NCI-H146 treated with DMSO at 0.1 percent for 48 hours (cell line): ENCODE data around the gene PLXNA2.

Experiments
- DNase-seq: peaks from one replicate; lab custom pipeline; 2025; ENCODE audit not compliant: unreplicated experiment; lab: John Stamatoyannopoulos, UW

Gene PLXNA2

DNA sequence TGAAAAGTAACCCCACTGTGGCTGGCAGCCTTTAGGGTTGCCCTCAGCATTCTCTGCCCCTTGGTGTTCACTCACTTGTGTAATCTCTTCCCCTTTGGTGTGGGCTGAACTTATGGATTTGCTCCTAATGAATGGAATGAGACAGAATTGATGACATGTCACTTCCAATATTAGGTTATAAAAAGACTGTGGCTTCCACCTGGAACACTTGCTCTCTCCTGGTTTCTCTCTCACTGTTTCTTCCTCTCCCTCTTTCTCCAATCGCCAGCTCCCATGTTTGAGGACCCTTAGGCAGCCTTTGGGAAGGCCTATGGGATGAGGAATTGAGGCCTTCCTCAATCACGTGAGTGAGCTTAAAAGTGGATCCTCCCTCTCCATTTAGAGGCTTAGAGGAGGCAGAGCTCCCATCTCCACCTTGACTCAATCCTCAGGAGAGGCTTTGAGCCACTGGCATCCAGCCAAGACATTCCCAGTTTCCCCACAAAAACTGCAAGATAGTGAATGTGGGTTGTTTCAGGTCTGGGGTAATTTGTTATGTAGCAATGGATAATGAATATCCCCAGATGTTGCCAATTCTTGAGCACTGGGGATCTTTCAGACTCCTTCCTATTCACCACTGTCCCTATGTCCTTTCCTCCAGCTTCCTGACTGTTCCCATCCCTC lies 237.8 kb downstream of the PLXNA2 start:
- DNase-seq, result no peak

DNA sequence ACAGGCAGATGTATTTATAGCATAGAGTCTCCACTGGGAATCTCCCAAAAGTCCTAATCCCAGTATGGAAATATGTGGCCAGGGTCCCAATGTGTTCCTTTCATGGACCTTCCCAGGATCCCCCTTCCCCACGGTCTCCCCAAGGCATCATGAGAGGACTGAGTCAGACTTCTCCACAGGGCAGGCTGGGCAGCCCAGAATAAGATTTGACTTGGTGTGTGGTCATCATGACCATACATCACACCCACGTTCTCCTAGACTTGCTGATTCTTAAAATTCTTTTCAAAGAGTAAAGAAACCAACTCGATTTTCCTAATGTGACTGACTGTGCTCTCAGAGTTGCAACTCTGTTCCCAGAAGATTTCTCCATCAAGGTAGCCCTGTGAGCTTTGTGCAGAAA lies 239.3 kb downstream of the PLXNA2 start:
- no peak for DNase-seq

DNA sequence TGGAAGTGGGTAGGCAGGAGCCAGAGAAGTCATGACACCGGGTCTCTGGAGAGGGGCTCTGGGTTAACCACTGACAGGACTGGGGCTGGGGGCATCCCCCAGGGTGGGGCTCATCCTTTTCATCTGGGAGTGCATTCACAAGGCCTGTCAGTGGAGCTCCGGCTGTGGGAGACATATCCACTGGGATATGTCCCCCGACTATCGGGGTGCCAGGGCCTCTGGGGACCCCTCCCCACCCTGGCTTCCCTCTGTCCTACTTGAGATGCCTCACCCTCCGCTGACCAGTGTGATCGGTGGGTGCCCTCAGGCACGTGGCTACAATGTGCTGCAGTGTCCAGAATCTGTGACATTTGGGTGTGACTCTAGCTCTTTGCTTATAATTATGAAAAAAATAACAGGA lies 240.9 kb downstream of the PLXNA2 start:
- no peak for DNase-seq

DNA sequence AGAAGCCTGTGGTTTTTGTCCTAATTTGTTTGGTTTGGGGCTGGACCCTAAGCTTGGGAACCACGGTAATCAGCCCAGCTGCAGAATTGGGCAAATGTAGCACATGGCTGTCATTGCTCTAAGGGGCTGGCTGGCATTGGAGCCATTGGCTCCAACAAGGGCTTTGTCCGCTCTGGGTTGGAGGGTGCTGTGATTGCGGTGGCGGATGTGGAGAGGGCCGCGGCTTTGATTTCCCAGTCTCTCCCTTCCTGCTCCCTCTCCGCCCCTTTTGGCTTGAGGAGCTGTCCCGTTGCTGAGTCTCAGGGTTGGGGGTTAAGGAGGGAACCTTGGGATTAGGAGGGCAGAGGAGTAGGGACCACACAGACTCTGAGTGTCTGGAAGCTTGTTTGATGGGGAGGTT lies 241.5 kb downstream of the PLXNA2 start:
- no peak for DNase-seq

GRCh38 chr1:208002078-208002477 lies 242.1 kb downstream of the PLXNA2 start:
- DNase-seq, result no peak

- no peak for DNase-seq
Observed at GRCh38 chr1:208000504-208000903, 243.7 kb downstream of the PLXNA2 start.

DNA sequence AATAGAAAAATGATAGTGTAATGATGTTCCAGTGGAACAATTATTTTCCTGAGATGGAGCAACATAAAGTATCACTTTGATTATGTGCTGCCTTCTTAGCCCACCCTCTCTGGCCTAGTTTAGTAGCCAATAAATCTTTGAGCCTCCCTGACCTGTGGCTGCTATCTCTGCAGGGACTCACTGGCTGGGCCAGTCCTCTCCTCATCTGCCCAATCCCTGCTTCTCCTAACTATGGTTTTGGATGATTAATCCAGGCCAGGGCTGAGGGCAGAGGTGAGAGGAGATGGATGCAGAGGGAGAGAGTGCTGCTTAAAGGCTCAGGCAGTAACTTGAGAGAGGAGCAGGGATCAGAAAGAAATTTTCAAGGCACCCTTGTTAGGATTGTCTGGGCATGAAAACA lies 244.2 kb downstream of the PLXNA2 start:
- DNase-seq, result no peak

GRCh38 chr1:207999274-207999915 lies 244.8 kb downstream of the PLXNA2 start:
- DNase-seq, result no peak

DNA sequence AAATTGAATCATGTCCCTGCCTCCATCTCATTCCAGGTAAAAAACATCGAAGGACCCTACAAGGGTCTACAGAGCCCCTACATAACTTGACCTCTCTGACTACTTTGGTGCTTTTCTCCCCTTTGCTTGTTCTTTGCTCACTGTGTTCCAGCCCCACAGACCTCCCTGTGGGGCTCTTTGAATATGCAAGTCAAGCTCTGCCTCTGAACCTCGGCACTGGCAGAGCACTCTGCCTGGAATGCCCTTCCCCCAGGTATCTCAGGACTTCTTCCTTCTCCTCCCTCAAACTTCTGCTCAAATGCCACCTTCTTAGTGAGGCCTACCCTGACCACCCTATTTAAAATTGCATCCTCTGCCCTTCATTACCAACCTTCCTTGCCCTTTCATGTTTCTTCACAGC lies 245.5 kb downstream of the PLXNA2 start:
- DNase-seq, result no peak

DNA sequence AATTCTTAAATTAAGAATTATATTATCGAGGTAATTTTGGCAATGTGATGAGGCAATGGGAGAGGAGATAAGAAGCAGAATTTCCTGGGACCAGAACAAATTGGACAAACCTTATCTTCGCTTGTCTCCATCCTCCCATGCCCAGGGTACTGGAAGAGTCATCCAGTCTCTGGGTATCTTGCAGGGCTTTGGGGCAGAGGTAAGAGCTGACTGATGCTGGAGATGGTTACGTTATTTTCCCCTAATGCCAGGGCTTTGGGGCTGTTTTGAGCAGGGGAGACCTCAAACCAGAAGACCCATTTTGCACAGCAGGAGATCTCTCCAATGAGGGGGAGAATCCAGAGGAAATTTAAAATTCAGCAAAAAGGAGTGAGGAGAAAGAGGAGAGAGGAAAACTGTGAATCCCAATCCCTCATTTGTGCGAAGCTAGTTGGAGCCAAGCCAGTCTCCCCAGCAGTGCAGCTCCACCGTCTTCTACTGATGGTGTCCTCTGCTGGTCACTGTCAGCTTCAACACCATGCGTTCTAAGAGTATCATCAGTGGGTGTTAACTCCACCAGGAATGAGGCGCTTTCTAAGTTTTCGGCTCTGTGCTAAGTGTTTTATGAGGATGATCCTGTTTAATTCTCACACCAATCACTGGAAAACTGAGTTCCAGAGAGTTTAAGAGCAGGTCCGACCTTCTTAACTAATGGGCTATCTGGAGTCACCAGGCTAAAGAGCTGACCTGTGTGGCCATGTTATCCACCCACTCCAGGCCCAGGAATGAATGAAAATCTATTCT lies 246.5 kb downstream of the PLXNA2 start:
- DNase-seq, result peak; percentile 47

- no peak for DNase-seq
Observed at GRCh38 chr1:207996636-207997035, 247.5 kb downstream of the PLXNA2 start.

- DNase-seq, result no peak
Observed at GRCh38 chr1:207995576-207995975, 248.6 kb downstream of the PLXNA2 start.

DNA sequence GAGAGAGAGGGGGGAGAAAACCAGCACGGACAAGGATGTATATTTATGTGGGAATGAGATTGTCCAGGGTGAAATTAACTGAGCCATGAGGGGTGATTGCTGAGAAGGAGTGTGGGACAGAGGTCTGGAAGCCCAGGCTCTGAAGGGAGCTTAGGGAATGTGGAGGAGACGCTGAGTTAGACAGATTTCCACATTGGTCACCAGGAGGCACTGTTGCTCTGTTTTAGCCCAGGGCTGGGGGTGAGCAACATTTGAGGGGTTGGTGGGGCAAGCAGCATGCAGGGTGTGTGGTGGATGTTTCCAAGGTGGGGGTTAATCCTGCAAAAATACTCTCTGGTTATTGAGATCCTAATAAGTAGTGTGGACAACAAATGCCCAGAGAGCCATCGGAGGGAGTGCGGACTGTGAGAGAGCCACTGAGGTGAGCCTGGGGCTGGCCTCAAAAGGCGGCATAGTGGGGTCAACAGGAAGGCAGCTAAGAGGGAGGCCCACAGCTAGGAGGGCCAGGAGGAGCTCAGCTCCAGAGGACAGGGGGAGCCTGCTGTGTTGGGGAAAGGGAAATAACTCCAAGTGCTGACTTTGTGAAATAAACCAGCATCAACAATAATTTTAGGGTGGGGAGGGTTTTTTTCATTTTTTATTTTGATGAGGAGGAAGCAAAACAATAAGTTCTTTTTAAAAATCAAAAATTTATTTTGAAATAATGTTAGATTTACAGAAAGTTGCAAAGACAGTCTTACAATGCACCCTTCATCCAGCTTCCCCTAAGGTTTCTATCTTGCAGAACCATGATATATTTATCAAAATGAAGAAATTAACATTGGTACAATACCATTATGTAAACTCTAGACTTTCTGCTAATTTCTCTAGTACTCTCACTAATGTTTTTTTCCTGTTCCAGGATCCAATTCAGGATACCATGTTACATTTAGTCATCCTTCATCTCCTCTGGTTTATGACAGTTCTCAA lies 250.4 kb downstream of the PLXNA2 start:
- DNase-seq, result no peak

DNA sequence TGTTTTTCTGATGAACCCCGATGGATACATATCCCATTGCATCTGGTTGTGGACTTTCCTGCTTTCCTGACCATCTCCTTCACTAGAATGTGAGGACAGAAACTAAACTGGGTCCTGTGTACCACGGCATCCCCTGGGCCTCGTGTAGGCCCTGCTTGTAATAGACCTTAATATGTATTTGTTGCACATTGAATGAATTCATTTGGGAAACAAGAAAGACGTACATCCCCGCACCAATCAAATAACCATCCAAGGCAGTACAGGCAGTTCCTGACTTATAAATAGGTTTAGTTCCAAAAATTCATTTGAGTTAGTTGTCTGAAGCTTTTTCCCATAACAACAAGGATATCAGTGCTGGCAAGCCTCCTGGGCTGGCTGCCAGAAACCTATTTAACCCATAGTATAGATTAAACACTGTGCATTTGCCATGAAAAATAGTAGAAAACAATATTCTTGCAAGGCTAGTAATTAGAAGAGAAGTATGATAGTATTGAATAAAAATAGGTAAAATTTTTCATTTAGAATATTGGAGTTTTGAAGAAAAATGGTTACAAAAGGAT lies 251.4 kb downstream of the PLXNA2 start:
- DNase-seq, result no peak

- DNase-seq, result no peak
Observed at GRCh38 chr1:207991583-207992026, 252.6 kb downstream of the PLXNA2 start.

DNA sequence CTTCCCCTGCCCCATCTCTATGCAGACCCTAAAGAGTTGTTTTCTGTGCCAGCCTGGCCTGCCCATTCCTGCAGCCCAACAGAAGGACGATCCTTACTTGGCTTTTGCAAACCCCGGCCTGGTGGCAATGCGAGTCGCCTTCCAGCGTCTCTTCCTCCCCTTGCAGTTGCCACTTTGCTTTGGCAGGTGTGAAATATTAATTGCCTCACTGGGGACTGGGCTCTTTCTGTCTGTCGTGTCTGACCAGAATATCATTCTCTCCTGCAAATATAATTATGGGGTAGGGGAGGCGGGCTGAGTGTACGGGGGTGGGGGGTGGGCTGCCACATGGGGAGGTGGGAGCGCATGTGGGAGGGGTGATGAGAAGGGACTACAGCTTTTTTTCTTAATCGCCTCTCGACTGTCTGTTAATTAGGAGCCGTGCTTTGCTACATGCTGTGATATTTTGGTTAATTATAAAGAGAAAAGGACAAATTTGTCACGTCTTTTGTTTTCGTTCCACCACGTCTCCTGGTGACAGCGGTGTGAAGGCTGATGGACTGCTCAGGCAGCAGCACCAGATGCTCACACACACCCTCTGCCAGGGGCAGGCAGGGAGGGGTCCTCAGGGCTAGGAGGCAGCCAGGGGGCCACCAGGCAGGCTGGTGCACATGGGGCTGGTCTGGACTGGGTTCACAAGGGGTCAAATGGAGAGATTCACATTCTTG lies 253.2 kb downstream of the PLXNA2 start:
- DNase-seq, result peak; percentile 14

GRCh38 chr1:207990455-207990854 lies 253.7 kb downstream of the PLXNA2 start:
- no peak for DNase-seq

GRCh38 chr1:207988326-207989165 lies 255.6 kb downstream of the PLXNA2 start:
- no peak for DNase-seq

DNA sequence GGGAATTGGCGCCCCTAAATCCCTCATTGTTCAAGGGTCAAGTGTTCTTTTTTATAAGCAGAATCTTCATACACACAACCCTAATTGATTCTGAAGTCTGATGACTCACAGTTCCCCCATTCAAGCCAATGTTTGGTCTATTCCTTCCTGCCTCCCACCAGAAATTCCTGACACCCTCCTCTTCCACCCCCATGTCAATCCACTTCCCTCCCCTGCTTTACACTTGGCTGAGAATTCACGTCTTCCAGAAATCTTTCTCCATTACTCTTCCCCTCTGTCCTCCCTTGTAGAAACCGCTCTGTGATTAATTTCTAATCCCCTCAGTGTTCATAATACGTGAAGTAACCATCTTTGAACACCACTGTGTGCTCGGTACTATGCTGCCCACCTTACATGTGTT lies 257.0 kb downstream of the PLXNA2 start:
- DNase-seq, result no peak
